ENCODE measurements around the gene RERE. TPM values are rescaled to one million over a fixed set of nuclear protein-coding genes. Genes with fewer than 3 reads are reported as not detected.
A peak's percentile ranks its signal among the peaks of the same experiment; 100 is the strongest.

RERE gene
- total RNA-seq, 1 donor from 2014 or later, result 80.3 TPM

- no peak overlapping the region for H3K27ac ChIP-seq
- H3K9me3 ChIP-seq, result no peaks in the 10 kb centered on the region
- TF ChIP-seq POLR2A (IDR thresholded peaks at IDR 0.05) (no peak), POLR2AphosphoS5 (IDR thresholded peaks at IDR 0.05; ENCODE audit: insufficient read depth in 1 of 2, low read depth in 1 of 2) (no peak)
- TF ChIP-seq, protein P1, sequence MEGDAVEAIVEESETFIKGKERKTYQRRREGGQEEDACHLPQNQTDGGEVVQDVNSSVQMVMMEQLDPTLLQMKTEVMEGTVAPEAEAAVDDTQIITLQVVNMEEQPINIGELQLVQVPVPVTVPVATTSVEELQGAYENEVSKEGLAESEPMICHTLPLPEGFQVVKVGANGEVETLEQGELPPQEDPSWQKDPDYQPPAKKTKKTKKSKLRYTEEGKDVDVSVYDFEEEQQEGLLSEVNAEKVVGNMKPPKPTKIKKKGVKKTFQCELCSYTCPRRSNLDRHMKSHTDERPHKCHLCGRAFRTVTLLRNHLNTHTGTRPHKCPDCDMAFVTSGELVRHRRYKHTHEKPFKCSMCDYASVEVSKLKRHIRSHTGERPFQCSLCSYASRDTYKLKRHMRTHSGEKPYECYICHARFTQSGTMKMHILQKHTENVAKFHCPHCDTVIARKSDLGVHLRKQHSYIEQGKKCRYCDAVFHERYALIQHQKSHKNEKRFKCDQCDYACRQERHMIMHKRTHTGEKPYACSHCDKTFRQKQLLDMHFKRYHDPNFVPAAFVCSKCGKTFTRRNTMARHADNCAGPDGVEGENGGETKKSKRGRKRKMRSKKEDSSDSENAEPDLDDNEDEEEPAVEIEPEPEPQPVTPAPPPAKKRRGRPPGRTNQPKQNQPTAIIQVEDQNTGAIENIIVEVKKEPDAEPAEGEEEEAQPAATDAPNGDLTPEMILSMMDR (IDR thresholded peaks at IDR 0.05), result no peak
- H3K27me3 ChIP-seq, result no peaks in the 10 kb centered on the region
- no peaks in the 10 kb centered on the region for H3K36me3 ChIP-seq
- peaks cover 13% of the 10 kb centered on the region for H3K4me1 ChIP-seq
- no peak for DNase-seq (ENCODE audit: extremely low spot score in 2 of 2)
- intact Hi-C loops (cut with DNase I), result no loop called here
- H3K4me3 ChIP-seq, result no peak overlapping the region
Measured at GRCh38 chr1:8487249-8487648, 330.2 kb downstream of the RERE start.

- Histone ChIP-seq H3K4me3 (no peak overlapping the region), H3K27ac (no peak overlapping the region), H3K36me3 (no peaks in the 10 kb centered on the region), H3K4me1 (peaks cover 22% of the 10 kb centered on the region), H3K9me3 (no peaks in the 10 kb centered on the region), H3K27me3 (no peaks in the 10 kb centered on the region)
- intact Hi-C loops (cut with DNase I), result no loop called here
- DNase-seq (ENCODE audit: extremely low spot score in 2 of 2), result no peak
- TF ChIP-seq, protein P1 (IDR thresholded peaks at IDR 0.05), result no peak
- no peak for TF ChIP-seq POLR2A (IDR thresholded peaks at IDR 0.05)
- no peak for TF ChIP-seq POLR2AphosphoS5 (IDR thresholded peaks at IDR 0.05; ENCODE audit: insufficient read depth in 1 of 2, low read depth in 1 of 2)
Measured at GRCh38 chr1:8486047-8486446, 331.4 kb downstream of the RERE start.

DNA sequence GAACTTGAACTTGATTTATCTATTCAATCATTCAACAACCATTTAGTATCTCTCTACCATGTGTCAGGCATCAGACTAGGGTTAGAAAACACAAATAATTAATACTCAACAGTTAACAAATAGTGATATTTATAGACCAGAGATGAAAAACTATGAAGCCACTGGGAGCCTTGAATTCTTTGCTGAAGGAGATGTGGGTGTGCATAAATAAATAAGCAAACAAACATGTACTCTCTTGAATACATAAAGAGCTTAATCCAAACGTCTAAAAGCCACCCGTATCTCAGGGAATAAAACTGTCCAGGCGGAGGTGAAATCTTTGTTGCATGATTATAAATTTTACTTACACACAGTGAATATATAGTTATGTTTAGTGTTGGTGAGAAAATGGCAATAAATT lies 333.9 kb downstream of the RERE start:
- no peaks in the 10 kb centered on the region for H3K9me3 ChIP-seq
- no peak overlapping the region for H3K27ac ChIP-seq
- no peaks in the 10 kb centered on the region for H3K36me3 ChIP-seq
- intact Hi-C loops (cut with DNase I), result no loop called here
- no peak overlapping the region for H3K4me3 ChIP-seq
- H3K4me1 ChIP-seq, result peaks cover 22% of the 10 kb centered on the region
- DNase-seq (ENCODE audit: extremely low spot score in 2 of 2), result no peak
- H3K27me3 ChIP-seq, result no peaks in the 10 kb centered on the region
- TF ChIP-seq POLR2AphosphoS5 (IDR thresholded peaks at IDR 0.05; ENCODE audit: insufficient read depth in 1 of 2, low read depth in 1 of 2) (no peak), POLR2A (IDR thresholded peaks at IDR 0.05) (no peak)
- TF ChIP-seq, protein P1 (IDR thresholded peaks at IDR 0.05), result no peak

GRCh38 chr1:8482979-8483381 lies 334.5 kb downstream of the RERE start:
- intact Hi-C loops (cut with DNase I), result no loop called here
- H3K27ac ChIP-seq, result no peak overlapping the region
- no peaks in the 10 kb centered on the region for H3K36me3 ChIP-seq
- no peak for DNase-seq (ENCODE audit: extremely low spot score in 2 of 2)
- H3K4me3 ChIP-seq, result no peak overlapping the region
- H3K4me1 ChIP-seq, result peaks cover 22% of the 10 kb centered on the region
- no peaks in the 10 kb centered on the region for H3K9me3 ChIP-seq
- TF ChIP-seq POLR2AphosphoS5 (IDR thresholded peaks at IDR 0.05; ENCODE audit: insufficient read depth in 1 of 2, low read depth in 1 of 2) (peak in 1 of 2 donors; percentile 90), POLR2A (IDR thresholded peaks at IDR 0.05) (no peak)
- TF ChIP-seq, protein P1 (IDR thresholded peaks at IDR 0.05), result no peak
- no peaks in the 10 kb centered on the region for H3K27me3 ChIP-seq

DNA sequence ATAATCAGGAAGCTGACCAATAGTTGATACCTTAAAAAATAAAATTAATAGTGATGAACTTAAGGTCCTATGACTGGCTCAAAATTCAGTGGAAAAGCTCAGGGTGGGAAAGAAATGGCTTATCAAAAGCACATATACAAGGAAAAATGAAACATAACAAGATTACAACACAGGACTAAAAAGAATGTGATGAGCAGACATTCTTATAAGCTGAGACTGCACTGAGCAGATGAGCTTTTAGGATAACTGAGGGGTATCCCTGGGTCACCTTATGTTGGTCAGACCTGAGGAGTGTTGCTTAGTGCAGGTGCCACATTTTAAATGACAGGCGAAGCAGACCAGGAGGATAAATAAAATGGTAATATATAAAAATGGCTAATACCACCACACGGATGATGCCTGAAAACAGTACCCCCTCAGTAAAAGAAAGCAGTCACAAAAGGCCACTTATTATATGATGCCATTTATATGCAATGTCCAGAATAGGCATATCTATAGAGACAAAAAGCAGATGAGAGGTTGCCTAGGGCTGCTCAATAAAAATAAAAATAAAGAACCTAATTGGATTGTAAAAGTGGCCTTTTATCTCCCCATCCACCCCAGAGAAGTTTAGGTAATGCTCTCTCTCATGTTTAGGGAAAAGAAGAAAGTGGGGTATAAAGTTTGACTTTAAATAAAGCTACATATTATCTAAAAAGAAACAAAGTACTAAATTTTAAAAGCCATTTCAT lies 335.6 kb downstream of the RERE start:
- TF ChIP-seq POLR2A (IDR thresholded peaks at IDR 0.05) (no peak), POLR2AphosphoS5 (IDR thresholded peaks at IDR 0.05; ENCODE audit: insufficient read depth in 1 of 2, low read depth in 1 of 2) (no peak)
- TF ChIP-seq, protein P1 (IDR thresholded peaks at IDR 0.05), result no peak
- Histone ChIP-seq H3K4me3 (no peak overlapping the region), H3K27ac (no peak overlapping the region), H3K4me1 (peaks cover 30% of the 10 kb centered on the region), H3K36me3 (no peaks in the 10 kb centered on the region), H3K27me3 (no peaks in the 10 kb centered on the region), H3K9me3 (no peaks in the 10 kb centered on the region)
- DNase-seq (ENCODE audit: extremely low spot score in 2 of 2), result no peak
- intact Hi-C loops (cut with DNase I), result no loop called here
